OCI-LY3 (cell line): ENCODE measurements around the gene C19orf53.

Experiments used
- EZH2phosphoT487 ChIP-seq: fragments of 200-600 bp; shearing (Covaris generic); IDR thresholded peaks from 2 replicates; pipeline ENCODE4 v1.6.1; 2018; ENCODE audit warnings: antibody characterized with exemption, mixed run types, low read depth
- TF ChIP-seq, protein P1 (sequence below): fragments of 200-600, 300-600 bp; sonication (generic); IDR thresholded peaks from 2 replicates; pipeline ENCODE4 v1.5.1; 2014; ENCODE audit warnings: antibody characterized with exemption, low read length, low read depth

DNA sequence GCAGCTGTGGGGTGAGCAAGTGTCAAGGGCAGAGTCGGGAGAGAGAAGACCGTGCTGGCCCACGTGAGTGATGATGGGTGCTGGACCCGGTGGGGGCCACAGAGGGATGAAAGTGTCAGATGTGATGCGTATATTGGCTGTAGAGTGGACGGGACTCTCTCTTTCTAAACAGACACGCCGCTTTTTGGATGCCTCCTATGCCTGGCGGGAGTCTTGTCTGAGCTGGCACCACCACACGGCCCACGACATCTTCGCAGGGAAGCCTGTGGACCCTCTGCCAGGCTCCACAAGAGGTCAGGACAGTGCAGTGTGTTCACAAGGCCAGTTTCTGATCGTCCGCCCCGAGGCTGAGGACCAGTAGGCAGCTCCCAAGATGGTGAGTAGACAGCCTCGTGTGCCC is 22.8 kb upstream of the C19orf53 start:
- TF ChIP-seq, protein P1, sequence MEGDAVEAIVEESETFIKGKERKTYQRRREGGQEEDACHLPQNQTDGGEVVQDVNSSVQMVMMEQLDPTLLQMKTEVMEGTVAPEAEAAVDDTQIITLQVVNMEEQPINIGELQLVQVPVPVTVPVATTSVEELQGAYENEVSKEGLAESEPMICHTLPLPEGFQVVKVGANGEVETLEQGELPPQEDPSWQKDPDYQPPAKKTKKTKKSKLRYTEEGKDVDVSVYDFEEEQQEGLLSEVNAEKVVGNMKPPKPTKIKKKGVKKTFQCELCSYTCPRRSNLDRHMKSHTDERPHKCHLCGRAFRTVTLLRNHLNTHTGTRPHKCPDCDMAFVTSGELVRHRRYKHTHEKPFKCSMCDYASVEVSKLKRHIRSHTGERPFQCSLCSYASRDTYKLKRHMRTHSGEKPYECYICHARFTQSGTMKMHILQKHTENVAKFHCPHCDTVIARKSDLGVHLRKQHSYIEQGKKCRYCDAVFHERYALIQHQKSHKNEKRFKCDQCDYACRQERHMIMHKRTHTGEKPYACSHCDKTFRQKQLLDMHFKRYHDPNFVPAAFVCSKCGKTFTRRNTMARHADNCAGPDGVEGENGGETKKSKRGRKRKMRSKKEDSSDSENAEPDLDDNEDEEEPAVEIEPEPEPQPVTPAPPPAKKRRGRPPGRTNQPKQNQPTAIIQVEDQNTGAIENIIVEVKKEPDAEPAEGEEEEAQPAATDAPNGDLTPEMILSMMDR, result no peak
- no peak for TF ChIP-seq EZH2phosphoT487
